CD14-positive monocyte (primary cell): ENCODE results near the gene AP1B1. TPM values are rescaled to one million over a fixed set of nuclear protein-coding genes. Genes with fewer than 3 reads are reported as not detected.

Source experiments
- DNase-seq, 3 donors: peaks; one replicate each; pipeline ENCODE4 v3.0.0-alpha.2; 2011 to 2022
- H2AFZ ChIP-seq: 2 replicates; pipeline ENCODE4 v1.6.0; 2012; ENCODE audit warnings: mild to moderate bottlenecking, low read depth, low read length, inconsistent platforms; ENCODE audit not compliant: insufficient read depth, poor library complexity, severe bottlenecking
- H3K27ac ChIP-seq, 2 donors: 1 replicate in 1 of 2; 2 replicates in 1 of 2; pipeline ENCODE4 v1.5.1; 2012 to 2013; ENCODE audit warnings: low read length in 2 of 2, control low read depth in 1 of 2, inconsistent platforms in 1 of 2, low read depth in 1 of 2, mild to moderate bottlenecking in 1 of 2
- H3K27me3 ChIP-seq, 2 donors: one replicate each; pipeline versions ENCODE4 v1.6.0 to v1.6.1; 2011 to 2013; ENCODE audit warnings: low read length in 2 of 2; ENCODE audit not compliant: control insufficient read depth in 2 of 2, insufficient read depth in 2 of 2
- H3K36me3 ChIP-seq, 2 donors: replicated peaks in 1 of 2; 1 replicate in 1 of 2; 2 replicates in 1 of 2; pipeline versions ENCODE4 v1.5.1 to v1.6.1; 2012 to 2013; ENCODE audit warnings: low read length in 2 of 2, control low read depth in 1 of 2, inconsistent platforms in 1 of 2, mild to moderate bottlenecking in 1 of 2; ENCODE audit not compliant: insufficient read depth in 2 of 2, control insufficient read depth in 1 of 2
- H3K4me1 ChIP-seq, 2 donors: 1 replicate in 1 of 2; 2 replicates in 1 of 2; pipeline versions ENCODE4 v1.5.1 to v1.6.1; 2012 to 2013; ENCODE audit warnings: low read length in 2 of 2, control low read depth in 1 of 2, inconsistent platforms in 1 of 2, mild to moderate bottlenecking in 1 of 2, moderate library complexity in 1 of 2; ENCODE audit not compliant: insufficient read depth in 2 of 2, control insufficient read depth in 1 of 2
- H3K4me2 ChIP-seq: replicated peaks from 2 replicates; pipeline ENCODE3; 2012; ENCODE audit warnings: low read length, moderate library complexity, mild to moderate bottlenecking; ENCODE audit not compliant: poor library complexity, severe bottlenecking; ENCODE audit errors: extremely low read depth
- H3K4me3 ChIP-seq, 3 experiments: fragments of 200-600 bp in 1 of 3; sonication (generic) in 1 of 3; replicated peaks in 1 of 3; 1 replicate in 2 of 3; 2 replicates in 1 of 3; pipeline ENCODE4 v1.5.1; 2011 to 2013; ENCODE audit warnings: low read length in 3 of 3, mild to moderate bottlenecking in 3 of 3, control low read depth in 2 of 3, low read depth in 2 of 3, inconsistent platforms in 1 of 3, moderate library complexity in 1 of 3
- H3K79me2 ChIP-seq: 2 replicates; pipeline ENCODE4 v1.6.0; 2012; ENCODE audit warnings: mild to moderate bottlenecking, control low read depth, inconsistent platforms, low read length, moderate library complexity; ENCODE audit not compliant: insufficient read depth
- H3K9ac ChIP-seq: 2 replicates; pipeline ENCODE4 v1.6.0; 2017; ENCODE audit warnings: low read length, mild to moderate bottlenecking; ENCODE audit not compliant: insufficient read depth, poor library complexity, severe bottlenecking
- H3K9me3 ChIP-seq, 2 donors: replicated peaks in 1 of 2; 1 replicate in 1 of 2; 2 replicates in 1 of 2; pipeline versions ENCODE4 v1.5.1 to v1.6.1; 2012 to 2013; ENCODE audit warnings: low read length in 2 of 2, control low read depth in 1 of 2; ENCODE audit not compliant: control insufficient read depth in 1 of 2, insufficient read depth in 1 of 2
- H4K20me1 ChIP-seq: 2 replicates; pipeline ENCODE4 v1.6.0; 2012; ENCODE audit warnings: mild to moderate bottlenecking, low read length, control low read depth, moderate library complexity; ENCODE audit not compliant: insufficient read depth
- H3K27ac Mint-ChIP-seq, 7 donors: one replicate each; pipeline ENCODE4 v1.8.0; 2020; ENCODE audit warnings: mild to moderate bottlenecking in 7 of 7, mixed read lengths in 7 of 7, moderate library complexity in 6 of 7, inconsistent platforms in 2 of 7
- H3K27me3 Mint-ChIP-seq, 3 donors: one replicate each; pipeline ENCODE4 v1.8.0; 2021 to 2022; ENCODE audit warnings: low read depth in 3 of 3, mild to moderate bottlenecking in 3 of 3, mixed read lengths in 3 of 3, moderate library complexity in 3 of 3, inconsistent platforms in 1 of 3
- H3K36me3 Mint-ChIP-seq, 2 donors: one replicate each; pipeline ENCODE4 v1.8.0; 2020; ENCODE audit warnings: mixed read lengths in 2 of 2, inconsistent platforms in 1 of 2, mild to moderate bottlenecking in 1 of 2
- H3K4me1 Mint-ChIP-seq: one replicate; pipeline ENCODE4 v1.8.0; 2020; ENCODE audit warnings: mild to moderate bottlenecking, mixed read lengths
- H3K4me3 Mint-ChIP-seq, 2 donors: one replicate each; pipeline ENCODE4 v1.8.0; 2020; ENCODE audit warnings: mild to moderate bottlenecking in 2 of 2, mixed read lengths in 2 of 2, moderate library complexity in 1 of 2
- H3K9me3 Mint-ChIP-seq, 7 donors: one replicate each; pipeline ENCODE4 v1.8.0; 2020 to 2022; ENCODE audit warnings: mixed read lengths in 7 of 7, mild to moderate bottlenecking in 6 of 7, moderate library complexity in 6 of 7, inconsistent platforms in 2 of 7
- WGBS: methylation state at CpG from one replicate; pipeline ENCODE4 v1.1.5; 2013; ENCODE audit warnings: missing lambda C conversion rate; ENCODE audit not compliant: insufficient coverage; 5-methylcytosine and 5-hydroxymethylcytosine counted together
- intact Hi-C, 2 donors: fragments of 100-400 bp; cut with micrococcal nuclease; formaldehyde crosslinking; loops; one replicate each; pipeline versions ENCODE4 v1.15.0 to v1.15.1; 2023
- polyA plus RNA-seq, 3 donors: library from polyadenylated mRNA; depleted of rRNA in 1 of 3; unstranded in 2 of 3; stranded (reverse) in 1 of 3; fragments of 300-500 nt in 2 of 3; fragments of >200 nt in 1 of 3; fragmentation: Illumina TruSeq in 2 of 3; gene quantifications; 1 replicate in 2 of 3; 2 replicates in 1 of 3; pipeline ENCODE4 v1.2.3, GENCODE V29; 2012 to 2021
- TF ChIP-seq, protein P1 (sequence below): fragments of 200-600 bp; IDR thresholded peaks from one replicate; pipeline ENCODE4 v1.8.0; 2022; ENCODE audit warnings: antibody characterized with exemption, mild to moderate bottlenecking

The AP1B1 gene
- polyA plus RNA-seq, 3 donors, result 29.0 to 102 (median 40.3) TPM

DNA sequence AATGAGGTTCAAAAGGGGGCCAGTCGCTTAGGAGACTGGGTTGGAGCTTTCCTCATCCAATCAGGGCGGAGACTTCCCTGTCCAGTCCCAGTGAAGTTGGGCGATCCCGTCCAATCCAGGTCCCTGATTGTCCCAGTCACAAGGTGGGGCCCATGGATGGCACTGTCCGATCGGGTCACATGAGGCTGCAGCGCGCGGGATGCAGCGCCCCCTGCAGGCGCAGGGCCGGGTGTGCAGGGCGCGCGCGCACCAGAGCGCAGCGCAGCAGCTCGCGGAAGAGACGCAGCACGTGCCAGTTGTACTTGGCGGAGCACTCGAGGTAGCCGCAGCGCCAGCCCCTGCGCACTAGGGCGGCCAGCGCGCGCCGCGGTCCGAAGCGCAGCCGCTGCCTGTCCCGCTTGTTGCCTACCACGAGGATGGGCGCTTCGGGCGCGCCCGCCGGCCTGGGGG lies 75.2 kb downstream of the AP1B1 start:
- intact Hi-C loops, result loop anchor here in 1 of 2 donors (5.0 kb wide), 1 partner anchor 74 kb away; the partner anchor contains the start of gene AP1B1
- peaks cover 39 to 74% of the 10 kb centered on the region in 2 donors for H3K4me1 ChIP-seq
- peaks cover 53% of the 10 kb centered on the region for H3K4me1 Mint-ChIP-seq

DNA sequence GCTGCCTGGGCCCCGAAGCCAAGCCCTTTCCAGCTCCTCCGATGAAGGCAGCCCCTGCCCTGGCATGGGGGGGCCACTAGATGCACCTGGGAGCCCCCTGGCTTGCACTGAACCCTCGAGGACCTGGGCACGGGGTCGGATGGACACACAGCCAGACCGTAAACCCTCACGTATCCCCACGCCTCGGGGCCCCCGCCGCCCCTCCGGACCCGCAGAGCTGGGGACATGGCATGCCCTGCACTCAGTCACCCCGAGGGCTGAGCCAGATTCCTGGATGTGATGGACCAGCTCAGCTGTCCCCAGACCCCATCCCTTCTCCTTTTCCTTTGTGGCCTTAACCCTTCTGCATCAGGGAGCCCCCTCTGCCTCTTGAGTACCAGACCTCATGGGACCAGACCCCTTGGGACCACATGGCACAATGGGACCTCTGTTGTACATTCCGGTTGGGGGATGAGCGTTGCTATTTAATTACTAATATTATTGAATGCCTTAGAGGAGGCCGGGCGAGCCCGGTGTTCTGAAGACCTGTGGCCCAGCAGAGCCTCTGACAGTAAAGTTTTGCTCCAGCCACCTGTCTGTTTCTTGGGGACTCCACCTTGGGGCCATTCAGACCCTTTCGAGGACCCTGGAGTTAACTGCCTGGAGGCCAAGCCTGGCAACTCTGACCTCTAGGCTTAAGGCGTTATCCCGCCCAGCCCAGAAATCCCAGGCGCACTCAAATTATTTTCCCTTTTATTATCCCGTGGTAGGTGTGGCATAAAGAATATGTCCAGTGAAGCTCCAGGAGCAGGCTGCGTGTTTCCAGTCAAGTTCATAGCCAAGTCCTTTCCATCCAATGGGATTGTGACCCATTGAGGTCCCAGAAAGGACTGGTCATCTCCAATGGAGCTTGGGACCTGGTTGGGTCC lies 75.9 kb downstream of the AP1B1 start:
- H3K79me2 ChIP-seq, result no peaks in the 10 kb centered on the region
- H3K4me3 ChIP-seq, result no peak overlapping the region
- H3K4me1 ChIP-seq, result peaks cover 43 to 81% of the 10 kb centered on the region in 2 donors
- Mint-ChIP-seq H3K27ac (peak overlapping the region in 6 of 7 donors; percentile 68 to 90 (median 82)), H3K4me1 (peaks cover 56% of the 10 kb centered on the region), H3K36me3 (peaks cover 19 to 20% of the 10 kb centered on the region in 2 donors), H3K9me3 (peaks cover 4 to 35% (median 24%) of the 10 kb centered on the region in 7 donors), H3K4me3 (peak overlapping the region in 1 of 2 donors; percentile 84), H3K27me3 (peaks cover 45 to 72% (median 61%) of the 10 kb centered on the region in 3 donors)
- H3K4me2 ChIP-seq, result no peak overlapping the region
- peaks cover 31 to 60% of the 10 kb centered on the region in 2 donors for H3K27me3 ChIP-seq
- H4K20me1 ChIP-seq, result no peaks in the 10 kb centered on the region
- no peak overlapping the region for H2AFZ ChIP-seq
- DNase-seq, result no peak
- TF ChIP-seq, protein P1, sequence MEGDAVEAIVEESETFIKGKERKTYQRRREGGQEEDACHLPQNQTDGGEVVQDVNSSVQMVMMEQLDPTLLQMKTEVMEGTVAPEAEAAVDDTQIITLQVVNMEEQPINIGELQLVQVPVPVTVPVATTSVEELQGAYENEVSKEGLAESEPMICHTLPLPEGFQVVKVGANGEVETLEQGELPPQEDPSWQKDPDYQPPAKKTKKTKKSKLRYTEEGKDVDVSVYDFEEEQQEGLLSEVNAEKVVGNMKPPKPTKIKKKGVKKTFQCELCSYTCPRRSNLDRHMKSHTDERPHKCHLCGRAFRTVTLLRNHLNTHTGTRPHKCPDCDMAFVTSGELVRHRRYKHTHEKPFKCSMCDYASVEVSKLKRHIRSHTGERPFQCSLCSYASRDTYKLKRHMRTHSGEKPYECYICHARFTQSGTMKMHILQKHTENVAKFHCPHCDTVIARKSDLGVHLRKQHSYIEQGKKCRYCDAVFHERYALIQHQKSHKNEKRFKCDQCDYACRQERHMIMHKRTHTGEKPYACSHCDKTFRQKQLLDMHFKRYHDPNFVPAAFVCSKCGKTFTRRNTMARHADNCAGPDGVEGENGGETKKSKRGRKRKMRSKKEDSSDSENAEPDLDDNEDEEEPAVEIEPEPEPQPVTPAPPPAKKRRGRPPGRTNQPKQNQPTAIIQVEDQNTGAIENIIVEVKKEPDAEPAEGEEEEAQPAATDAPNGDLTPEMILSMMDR, result no peak
- no peak overlapping the region for H3K9ac ChIP-seq
- 93% methylated on average over 20 of the region's 25 CpGs for WGBS
- peaks cover 4 to 18% of the 10 kb centered on the region in 2 donors for H3K9me3 ChIP-seq
- no peak overlapping the region for H3K27ac ChIP-seq
- intact Hi-C loops, result loop anchor here in 1 of 2 donors (5.0 kb wide), 1 partner anchor 75 kb away; the partner anchor contains the start of gene AP1B1
- H3K36me3 ChIP-seq, result no peaks in the 10 kb centered on the region

More for the DNA sequence above, 75.2 kb downstream of the AP1B1 start:
- Histone ChIP-seq H3K27me3 (peaks cover 31 to 54% of the 10 kb centered on the region in 2 donors), H4K20me1 (no peaks in the 10 kb centered on the region), H2AFZ (no peak overlapping the region), H3K36me3 (no peaks in the 10 kb centered on the region), H3K9ac (no peak overlapping the region), H3K79me2 (no peaks in the 10 kb centered on the region), H3K4me3 (no peak overlapping the region), H3K4me2 (no peak overlapping the region), H3K27ac (no peak overlapping the region), H3K9me3 (peaks cover 4 to 18% of the 10 kb centered on the region in 2 donors)
- WGBS, result 18% methylated on average over 44 of the region's 44 CpGs
- Mint-ChIP-seq H3K36me3 (peaks cover 18 to 19% of the 10 kb centered on the region in 2 donors), H3K9me3 (peaks cover 4 to 36% (median 24%) of the 10 kb centered on the region in 7 donors), H3K27me3 (peaks cover 43 to 70% (median 61%) of the 10 kb centered on the region in 3 donors), H3K27ac (peak overlapping the region in 4 of 7 donors; percentile 36 to 68 (median 54)), H3K4me3 (peak overlapping the region in 1 of 2 donors; percentile 84)
- DNase-seq, result peak; percentile 62 to 76 (median 65)
- TF ChIP-seq, protein P1, result peak; percentile 88
